ENCODE data around the gene FBXO38.

Gene FBXO38
- total RNA-seq, result 35.5 to 72.6 reads per million in 2 donors

- peak; percentile 89 to 99 (median 96) for DNase-seq
Observed at GRCh38 chr5:148383564-148384379, at the start of gene FBXO38. Gene FBXO38, plus strand, starts transcription at chr5:148383958. Its CDS starts 10,819 bp downstream, at chr5:148394777.

GRCh38 chr5:148335259-148335658 is 48.5 kb upstream of the FBXO38 start, which contains the start of gene SPINK9:
Gene SPINK9, plus strand, starts transcription at chr5:148335559. Its CDS starts 55 bp downstream, at chr5:148335614.
- no peak for DNase-seq

GRCh38 chr5:148336704-148337435 is 46.9 kb upstream of the FBXO38 start:
- no peak for DNase-seq

GRCh38 chr5:148342371-148343045 is 41.2 kb upstream of the FBXO38 start:
- no peak for DNase-seq

GRCh38 chr5:148343046-148343407 is 40.7 kb upstream of the FBXO38 start:
- no peak for DNase-seq

- no peak for DNase-seq
Observed at GRCh38 chr5:148343603-148344487, 39.9 kb upstream of the FBXO38 start.

- no peak for DNase-seq
Observed at GRCh38 chr5:148347706-148348105, 36.1 kb upstream of the FBXO38 start.

- no peak for DNase-seq
Observed at GRCh38 chr5:148352696-148353095, 31.1 kb upstream of the FBXO38 start.

- DNase-seq, result no peak
Observed at GRCh38 chr5:148353634-148354033, 30.1 kb upstream of the FBXO38 start.

GRCh38 chr5:148364343-148364742 is 19.4 kb upstream of the FBXO38 start:
- peak in 1 of 5 experiments; percentile 67 for DNase-seq

- no peak for DNase-seq
Observed at GRCh38 chr5:148368299-148368698, 15.5 kb upstream of the FBXO38 start.

- no peak for DNase-seq
Observed at GRCh38 chr5:148372166-148372725, 11.5 kb upstream of the FBXO38 start.

- DNase-seq, result no peak
Observed at GRCh38 chr5:148372893-148373292, 10.9 kb upstream of the FBXO38 start.

GRCh38 chr5:148374690-148375360 is 8.9 kb upstream of the FBXO38 start:
- DNase-seq, result peak in 1 of 5 experiments; percentile 59

- DNase-seq, result no peak
Observed at GRCh38 chr5:148376198-148376597, 7.6 kb upstream of the FBXO38 start.

- no peak for DNase-seq
Observed at GRCh38 chr5:148378670-148379069, 5.1 kb upstream of the FBXO38 start.

GRCh38 chr5:148379340-148379739 is 4.4 kb upstream of the FBXO38 start:
- no peak for DNase-seq

GRCh38 chr5:148381906-148382305 is 1.9 kb upstream of the FBXO38 start:
- DNase-seq, result no peak

GRCh38 chr5:148382961-148383360 is 797 bp upstream of the FBXO38 start:
- no peak for DNase-seq

GRCh38 chr5:148384380-148384737 is 601 bp downstream of the FBXO38 start:
- DNase-seq, result peak in 3 of 5 experiments; percentile 0 to 51 (median 3)

- no peak for DNase-seq
Observed at GRCh38 chr5:148385094-148385493, 1.3 kb downstream of the FBXO38 start.
